NOMO-1 treated with dmso at 0.1 percent for 144 hours (cell line): ENCODE data around the gene SLC22A12.
A peak's percentile ranks its signal among the peaks of the same experiment; 100 is the strongest.

Source experiments
- DNase-seq: peaks from one replicate; lab custom pipeline; 2025; ENCODE audit not compliant: unreplicated experiment; lab: John Stamatoyannopoulos, UW

The SLC22A12 gene

GRCh38 chr11:64620381-64620971, 29.5 kb downstream of the SLC22A12 start:
- DNase-seq, result no peak

DNA sequence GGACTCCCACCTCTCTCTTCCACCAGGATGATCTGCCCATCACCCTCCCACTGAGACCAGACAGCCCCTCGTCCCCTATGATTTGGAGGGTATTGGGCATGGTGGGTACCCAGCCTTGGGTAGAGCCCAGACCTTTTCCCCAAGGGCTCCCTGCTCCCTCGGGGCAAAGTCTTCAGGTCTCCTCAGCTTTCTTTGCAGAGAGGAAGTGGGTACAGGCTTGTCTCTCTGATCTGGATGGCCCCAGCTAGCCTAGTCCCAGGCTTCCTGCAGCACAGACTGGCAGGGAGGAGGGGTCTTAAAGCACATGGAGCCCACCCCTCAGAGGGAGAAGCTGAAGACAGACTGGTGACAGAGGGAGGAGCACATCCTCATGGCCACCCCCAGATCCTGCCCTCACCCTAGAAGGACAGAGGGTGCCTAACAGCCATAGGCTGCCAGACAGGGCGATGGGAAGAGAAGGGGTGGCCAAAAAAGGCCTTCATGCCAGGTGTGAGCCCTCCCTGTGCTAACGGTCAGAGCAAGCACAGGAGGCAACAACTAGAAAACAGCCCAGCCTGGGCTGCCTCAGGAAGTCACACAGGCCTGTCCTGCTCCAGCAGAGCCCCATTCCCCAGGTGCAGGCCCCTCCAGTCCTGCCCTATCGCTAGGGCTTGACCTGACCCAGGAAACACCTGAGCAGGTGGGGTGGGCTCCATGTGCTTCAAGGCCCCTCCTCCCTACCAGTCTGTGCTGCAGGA, 30.4 kb downstream of the SLC22A12 start:
- DNase-seq, result no peak

- no peak for DNase-seq
Observed at GRCh38 chr11:64622681-64623080, 31.7 kb downstream of the SLC22A12 start.

- peak; percentile 86 for DNase-seq
Observed at GRCh38 chr11:64624883-64625481, 34.0 kb downstream of the SLC22A12 start.

DNA sequence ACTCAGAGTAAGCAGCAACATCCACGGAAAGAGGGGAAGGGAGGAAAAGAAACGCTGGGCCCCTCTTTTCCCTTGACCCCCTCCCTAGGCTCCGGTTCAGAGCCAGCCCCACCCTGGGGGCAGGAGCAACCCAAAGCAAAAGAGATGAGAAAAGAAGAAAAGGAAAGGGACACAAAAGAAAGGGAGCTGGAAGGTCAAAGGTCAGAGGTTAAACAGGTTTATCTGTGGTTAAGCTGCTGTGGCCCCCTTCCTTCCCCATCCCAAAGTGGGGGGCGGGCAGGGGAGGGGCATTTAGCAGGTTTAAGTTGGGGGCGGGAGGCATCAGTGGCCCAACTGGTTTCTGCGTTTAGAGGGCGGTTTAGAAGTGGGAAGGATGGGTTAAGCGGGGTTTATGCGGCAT, 35.6 kb downstream of the SLC22A12 start:
- DNase-seq, result no peak

GRCh38 chr11:64627371-64627770, 36.4 kb downstream of the SLC22A12 start:
- DNase-seq, result no peak

GRCh38 chr11:64628596-64628995, 37.6 kb downstream of the SLC22A12 start:
- DNase-seq, result no peak

DNA sequence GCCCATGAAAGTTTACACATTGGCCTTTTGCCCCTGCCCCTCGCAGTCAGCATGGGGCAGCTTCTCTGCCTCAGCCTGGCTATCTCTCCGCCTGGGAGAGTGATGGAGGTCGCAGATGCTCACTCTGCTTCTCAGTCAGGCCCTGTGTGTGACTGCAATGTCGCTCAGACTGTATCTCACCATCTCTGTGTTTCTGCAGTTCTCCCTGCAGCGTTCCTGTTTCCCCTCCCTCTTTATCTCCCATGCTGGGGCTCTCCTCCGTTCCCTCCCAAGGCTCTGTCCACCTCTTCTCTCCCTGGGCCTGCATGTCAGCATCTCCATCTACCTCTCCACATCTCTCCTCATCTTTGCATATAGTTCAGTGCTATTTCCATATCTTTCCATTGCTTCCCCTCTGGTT, 38.1 kb downstream of the SLC22A12 start:
- no peak for DNase-seq

- no peak for DNase-seq
Observed at GRCh38 chr11:64629796-64630562, 39.0 kb downstream of the SLC22A12 start.

GRCh38 chr11:64631675-64632074, 40.7 kb downstream of the SLC22A12 start:
- no peak for DNase-seq

- no peak for DNase-seq
Observed at GRCh38 chr11:64632237-64632636, 41.2 kb downstream of the SLC22A12 start.

DNA sequence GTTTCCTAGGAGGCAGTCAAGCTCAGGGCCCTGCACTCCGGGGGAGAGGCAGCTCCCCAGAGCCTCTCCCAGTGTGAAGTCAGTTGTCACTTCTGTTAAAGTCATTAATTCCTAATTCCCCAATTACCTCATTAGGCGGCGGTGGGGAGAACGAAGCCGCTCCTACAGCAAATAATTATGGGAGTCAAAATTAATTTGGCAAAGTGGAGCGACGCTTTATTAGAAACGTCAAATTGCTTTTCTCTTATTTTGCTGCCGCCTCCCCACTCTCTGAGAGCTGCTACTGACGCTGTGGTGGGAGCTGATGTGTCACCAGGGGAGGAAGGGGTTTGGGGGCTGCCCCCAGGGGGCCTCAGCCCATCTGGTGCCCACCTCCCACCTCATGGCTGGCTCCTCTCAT, 41.6 kb downstream of the SLC22A12 start:
- no peak for DNase-seq

DNA sequence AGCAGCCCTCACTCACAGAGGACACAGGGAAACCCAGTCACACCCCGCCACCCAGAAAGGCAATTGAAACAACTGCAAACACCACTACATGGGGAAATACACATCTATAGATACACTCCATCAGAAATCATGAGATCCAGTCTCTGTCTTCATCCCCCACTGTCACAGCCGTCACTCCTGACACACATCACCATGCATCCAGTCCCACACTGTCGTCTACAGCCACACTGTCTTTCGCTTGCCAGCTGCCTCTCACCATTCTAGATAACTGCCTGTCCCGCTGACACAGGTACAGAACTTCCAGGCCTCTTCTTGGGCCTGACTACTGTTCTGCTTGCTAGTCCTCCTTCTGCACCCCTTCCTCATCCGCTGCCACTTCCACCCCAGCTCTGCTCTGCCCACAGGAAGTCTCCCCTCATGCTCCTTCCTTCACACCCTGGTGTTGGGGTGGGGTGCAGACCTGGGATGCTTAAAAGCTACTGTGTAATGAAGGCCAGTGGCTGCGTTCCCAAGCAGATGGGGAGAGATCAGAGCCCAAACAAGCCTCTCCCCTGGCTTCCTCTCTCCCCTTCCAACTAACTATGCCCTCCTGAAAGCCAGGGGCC, 42.6 kb downstream of the SLC22A12 start:
- DNase-seq, result no peak

DNA sequence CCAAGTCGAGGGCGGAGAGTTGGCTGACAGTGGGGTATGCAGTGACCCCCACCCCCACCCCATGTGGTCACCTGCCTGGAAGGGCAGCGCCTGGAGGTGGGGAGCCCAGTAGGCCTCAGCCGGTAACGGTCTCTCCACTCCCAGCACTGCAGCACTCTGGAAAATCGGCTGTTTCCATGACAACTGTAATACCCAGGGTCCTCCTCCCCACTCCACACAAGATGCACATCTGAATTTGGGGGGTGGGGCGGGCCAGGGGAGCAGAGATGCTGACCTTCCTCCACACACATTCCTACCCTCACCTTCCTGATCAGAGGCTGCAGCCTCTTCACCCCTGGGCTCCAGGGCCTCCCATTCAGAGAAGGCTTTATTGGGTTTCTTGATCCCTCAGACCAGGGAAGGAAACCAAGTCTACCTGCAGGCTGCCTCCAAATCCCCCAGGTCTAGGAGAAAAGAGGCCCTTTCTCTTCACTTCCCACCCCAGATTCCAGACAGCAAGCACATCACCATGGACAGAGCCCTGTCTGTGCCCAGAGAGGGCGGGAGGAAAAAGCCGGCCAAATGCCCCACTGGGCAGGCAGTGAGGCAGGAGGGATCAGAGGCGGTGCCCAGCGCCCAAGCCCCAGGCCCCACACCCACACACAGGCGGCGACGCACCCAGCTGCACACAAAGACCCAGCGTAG, 46.5 kb downstream of the SLC22A12 start:
- no peak for DNase-seq

DNA sequence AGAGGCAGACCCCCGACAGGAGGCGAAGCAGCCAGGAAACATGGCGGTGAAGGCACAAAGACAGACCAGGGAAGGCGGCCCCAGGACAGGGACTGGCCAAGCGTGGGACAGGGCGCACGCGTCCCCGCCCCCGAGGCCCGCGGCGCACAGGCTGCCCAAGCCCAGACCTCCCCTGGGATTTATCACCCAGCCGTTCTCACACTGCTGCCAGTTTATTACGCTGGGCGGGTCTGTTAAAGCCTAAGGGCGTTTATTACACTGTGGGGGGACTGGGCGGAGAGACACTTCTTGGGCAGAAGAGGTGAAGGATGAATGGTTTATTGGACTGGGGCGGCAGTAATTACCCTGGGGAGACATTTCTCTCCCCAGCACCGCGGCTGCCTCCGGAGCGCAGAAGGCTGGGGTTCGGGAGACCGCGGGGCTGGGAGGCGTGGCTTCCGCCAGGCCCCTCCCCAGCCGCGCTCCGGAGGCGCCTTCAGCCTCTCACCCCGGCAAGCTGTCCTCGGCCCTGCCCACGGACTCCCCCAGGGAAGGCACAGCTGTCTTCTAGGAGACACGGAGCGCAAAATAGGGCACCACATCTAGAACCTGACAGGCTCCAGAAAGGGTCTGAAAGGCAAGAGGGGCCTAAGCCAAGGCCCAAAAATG, 47.1 kb downstream of the SLC22A12 start:
- DNase-seq, result no peak

GRCh38 chr11:64638829-64639228, 47.8 kb downstream of the SLC22A12 start:
- DNase-seq, result no peak

DNA sequence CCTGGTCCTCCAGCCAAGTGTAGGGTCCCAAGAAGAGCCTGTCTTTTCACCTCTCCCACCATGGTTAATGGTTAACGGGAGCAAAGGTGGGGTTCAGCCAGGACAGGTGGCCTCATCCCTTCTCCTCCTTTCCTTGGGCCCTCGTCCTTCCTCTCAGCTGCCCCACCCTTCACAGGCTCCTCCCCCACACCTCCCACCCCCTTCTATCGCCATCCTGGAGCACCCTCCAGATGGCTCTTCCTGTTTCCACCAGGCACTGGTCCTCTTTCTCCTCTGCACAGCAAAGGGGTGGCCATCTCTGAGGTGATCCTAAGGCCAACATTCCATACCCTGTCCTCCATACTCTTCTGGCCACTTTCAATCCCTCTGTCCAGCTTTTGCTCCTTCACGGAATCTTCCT, 48.9 kb downstream of the SLC22A12 start:
- DNase-seq, result no peak

GRCh38 chr11:64641596-64642417, 50.8 kb downstream of the SLC22A12 start:
- no peak for DNase-seq

- DNase-seq, result no peak
Observed at GRCh38 chr11:64642418-64642735, 51.4 kb downstream of the SLC22A12 start.

GRCh38 chr11:64642871-64643255, 51.8 kb downstream of the SLC22A12 start:
- DNase-seq, result no peak
